Kidney capillary endothelial cell (primary cell): Measurements from ENCODE around the gene DENND1A.

Experiments used
- DNase-seq: peaks from one replicate; pipeline ENCODE4 v3.0.0-alpha.2; 2018; ENCODE audit warnings: low spot score

Gene DENND1A

GRCh38 chr9:123615381-123615780, 314.5 kb downstream of the DENND1A start:
- DNase-seq: no peak

GRCh38 chr9:123614306-123615263, 315.3 kb downstream of the DENND1A start:
- no peak for DNase-seq

GRCh38 chr9:123611226-123611625, 318.7 kb downstream of the DENND1A start:
- no peak for DNase-seq

GRCh38 chr9:123609844-123610243, 320.1 kb downstream of the DENND1A start:
- no peak for DNase-seq

- no peak for DNase-seq
Measured at GRCh38 chr9:123608104-123608503, 321.8 kb downstream of the DENND1A start.

GRCh38 chr9:123607479-123607878, 322.4 kb downstream of the DENND1A start:
- DNase-seq: no peak

- no peak for DNase-seq
Measured at GRCh38 chr9:123606141-123606540, 323.8 kb downstream of the DENND1A start.

GRCh38 chr9:123605286-123605685, 324.6 kb downstream of the DENND1A start:
- no peak for DNase-seq

GRCh38 chr9:123604861-123605260, 325.1 kb downstream of the DENND1A start:
- no peak for DNase-seq

- no peak for DNase-seq
Measured at GRCh38 chr9:123601828-123602227, 328.1 kb downstream of the DENND1A start.

GRCh38 chr9:123599781-123600180, 330.1 kb downstream of the DENND1A start:
- DNase-seq: no peak

GRCh38 chr9:123597876-123598556, 331.9 kb downstream of the DENND1A start:
- DNase-seq: no peak

GRCh38 chr9:123597048-123597447, 332.9 kb downstream of the DENND1A start:
- no peak for DNase-seq

- no peak for DNase-seq
Measured at GRCh38 chr9:123591283-123591682, 338.6 kb downstream of the DENND1A start.

GRCh38 chr9:123590499-123590898, 339.4 kb downstream of the DENND1A start:
- DNase-seq: no peak

- no peak for DNase-seq
Measured at GRCh38 chr9:123589361-123590239, 340.3 kb downstream of the DENND1A start.

- DNase-seq: no peak
Measured at GRCh38 chr9:123586275-123586674, 343.7 kb downstream of the DENND1A start.

GRCh38 chr9:123584202-123585176, 345.4 kb downstream of the DENND1A start:
- DNase-seq: no peak

- DNase-seq: no peak
Measured at GRCh38 chr9:123583646-123584045, 346.3 kb downstream of the DENND1A start.

GRCh38 chr9:123571240-123571639, 358.7 kb downstream of the DENND1A start:
- DNase-seq: no peak
